GM23338 (cell line): ENCODE results near the gene PDZK1IP1.
"Not testable (repeated sequence)": the region's sequence is repeated elsewhere in the genome, so short reads cannot be mapped to it uniquely, and the experiment has no call there.

Source experiments
- CREB1 ChIP-seq: fragments of 250-450 bp; sonication (Bioruptor Pico); IDR thresholded peaks from 2 replicates; pipeline ENCODE4 v1.5.0; 2020; ENCODE audit warnings: low read depth, mild to moderate bottlenecking, moderate library complexity
- EZH2 ChIP-seq: fragments of 200-600 bp; sonication (generic); IDR thresholded peaks from one replicate; pipeline ENCODE4 v1.8.0; 2017; ENCODE audit warnings: antibody characterized with exemption, mild to moderate bottlenecking, low read depth; ENCODE audit not compliant: unreplicated experiment
- EZH2phosphoT487 ChIP-seq: fragments of 200-600 bp; sonication (generic); IDR thresholded peaks from one replicate; pipeline ENCODE4 v1.8.1; 2018; ENCODE audit warnings: antibody characterized with exemption; ENCODE audit not compliant: unreplicated experiment
- JUNB ChIP-seq: IDR thresholded peaks from one replicate; pipeline ENCODE4 v1.6.1; 2016; ENCODE audit warnings: antibody characterized with exemption; ENCODE audit not compliant: unreplicated experiment
- POLR2AphosphoS5 ChIP-seq: IDR thresholded peaks from 2 replicates; pipeline ENCODE4 v1.6.1; 2016; ENCODE audit warnings: antibody characterized with exemption, low read depth
- STAT1 ChIP-seq: IDR thresholded peaks from one replicate; pipeline ENCODE4 v1.6.1; 2016; ENCODE audit warnings: antibody characterized with exemption; ENCODE audit not compliant: unreplicated experiment
- ZNF114 ChIP-seq: fragments of 250-450 bp; sonication (Bioruptor Pico); IDR thresholded peaks from 2 replicates; pipeline ENCODE4 v1.5.0; 2020; ENCODE audit warnings: mild to moderate bottlenecking, moderate library complexity
- ZNF331 ChIP-seq: fragments of 250-450 bp; sonication (Bioruptor Pico); IDR thresholded peaks from 2 replicates; pipeline ENCODE4 v1.5.0; 2020; ENCODE audit warnings: low read depth, mild to moderate bottlenecking, moderate library complexity
- TF ChIP-seq, protein P1 (sequence below), 2 experiments: fragments of 200-600 bp in 1 of 2; sonication (generic) in 1 of 2; conservative IDR thresholded peaks; 2 replicates each; pipeline versions ENCODE4 v1.5.1 to v1.6.1; 2016 to 2017; ENCODE audit warnings: antibody characterized with exemption in 2 of 2, low read depth in 2 of 2, mild to moderate bottlenecking in 2 of 2, moderate library complexity in 1 of 2
- TF ChIP-seq, protein P2 (sequence below): IDR thresholded peaks from one replicate; pipeline ENCODE4 v1.6.1; 2018; ENCODE audit warnings: antibody characterized with exemption; ENCODE audit not compliant: unreplicated experiment
- TF ChIP-seq, protein P3 (sequence below): IDR thresholded peaks from 2 replicates; pipeline ENCODE4 v1.6.1; 2016; ENCODE audit warnings: antibody characterized with exemption

DNA sequence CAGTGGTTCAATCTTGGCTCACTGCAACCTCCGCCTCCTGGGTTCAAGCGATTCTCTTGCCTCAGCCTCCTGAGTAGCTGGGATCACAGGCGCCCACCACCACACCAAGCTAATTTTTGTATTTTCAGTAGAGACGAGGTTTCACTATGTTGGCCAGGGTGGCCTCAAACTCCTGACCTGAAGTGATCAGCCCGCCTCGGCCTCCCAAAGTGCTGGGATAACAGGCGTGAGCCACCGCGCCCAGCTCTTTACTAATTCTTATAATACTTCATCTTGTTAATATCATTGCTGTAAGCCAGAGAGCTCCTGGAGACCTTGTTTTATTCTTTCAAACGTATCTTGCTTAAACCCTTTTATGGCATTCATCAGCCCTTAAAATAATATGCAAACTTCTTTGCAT is 3.7 kb upstream of the PDZK1IP1 start:
- TF ChIP-seq, protein P1, sequence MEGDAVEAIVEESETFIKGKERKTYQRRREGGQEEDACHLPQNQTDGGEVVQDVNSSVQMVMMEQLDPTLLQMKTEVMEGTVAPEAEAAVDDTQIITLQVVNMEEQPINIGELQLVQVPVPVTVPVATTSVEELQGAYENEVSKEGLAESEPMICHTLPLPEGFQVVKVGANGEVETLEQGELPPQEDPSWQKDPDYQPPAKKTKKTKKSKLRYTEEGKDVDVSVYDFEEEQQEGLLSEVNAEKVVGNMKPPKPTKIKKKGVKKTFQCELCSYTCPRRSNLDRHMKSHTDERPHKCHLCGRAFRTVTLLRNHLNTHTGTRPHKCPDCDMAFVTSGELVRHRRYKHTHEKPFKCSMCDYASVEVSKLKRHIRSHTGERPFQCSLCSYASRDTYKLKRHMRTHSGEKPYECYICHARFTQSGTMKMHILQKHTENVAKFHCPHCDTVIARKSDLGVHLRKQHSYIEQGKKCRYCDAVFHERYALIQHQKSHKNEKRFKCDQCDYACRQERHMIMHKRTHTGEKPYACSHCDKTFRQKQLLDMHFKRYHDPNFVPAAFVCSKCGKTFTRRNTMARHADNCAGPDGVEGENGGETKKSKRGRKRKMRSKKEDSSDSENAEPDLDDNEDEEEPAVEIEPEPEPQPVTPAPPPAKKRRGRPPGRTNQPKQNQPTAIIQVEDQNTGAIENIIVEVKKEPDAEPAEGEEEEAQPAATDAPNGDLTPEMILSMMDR (conservative IDR thresholded peaks at IDR 0.05; ENCODE audit: low read depth in 2 of 2), result not testable (repeated sequence)
- TF ChIP-seq EZH2; EZH2phosphoT487; ZNF114 (CRISPR knock-in tag); POLR2AphosphoS5; ZNF331 (CRISPR knock-in tag); CREB1; STAT1; JUNB: not testable (repeated sequence)
- TF ChIP-seq, protein P2, sequence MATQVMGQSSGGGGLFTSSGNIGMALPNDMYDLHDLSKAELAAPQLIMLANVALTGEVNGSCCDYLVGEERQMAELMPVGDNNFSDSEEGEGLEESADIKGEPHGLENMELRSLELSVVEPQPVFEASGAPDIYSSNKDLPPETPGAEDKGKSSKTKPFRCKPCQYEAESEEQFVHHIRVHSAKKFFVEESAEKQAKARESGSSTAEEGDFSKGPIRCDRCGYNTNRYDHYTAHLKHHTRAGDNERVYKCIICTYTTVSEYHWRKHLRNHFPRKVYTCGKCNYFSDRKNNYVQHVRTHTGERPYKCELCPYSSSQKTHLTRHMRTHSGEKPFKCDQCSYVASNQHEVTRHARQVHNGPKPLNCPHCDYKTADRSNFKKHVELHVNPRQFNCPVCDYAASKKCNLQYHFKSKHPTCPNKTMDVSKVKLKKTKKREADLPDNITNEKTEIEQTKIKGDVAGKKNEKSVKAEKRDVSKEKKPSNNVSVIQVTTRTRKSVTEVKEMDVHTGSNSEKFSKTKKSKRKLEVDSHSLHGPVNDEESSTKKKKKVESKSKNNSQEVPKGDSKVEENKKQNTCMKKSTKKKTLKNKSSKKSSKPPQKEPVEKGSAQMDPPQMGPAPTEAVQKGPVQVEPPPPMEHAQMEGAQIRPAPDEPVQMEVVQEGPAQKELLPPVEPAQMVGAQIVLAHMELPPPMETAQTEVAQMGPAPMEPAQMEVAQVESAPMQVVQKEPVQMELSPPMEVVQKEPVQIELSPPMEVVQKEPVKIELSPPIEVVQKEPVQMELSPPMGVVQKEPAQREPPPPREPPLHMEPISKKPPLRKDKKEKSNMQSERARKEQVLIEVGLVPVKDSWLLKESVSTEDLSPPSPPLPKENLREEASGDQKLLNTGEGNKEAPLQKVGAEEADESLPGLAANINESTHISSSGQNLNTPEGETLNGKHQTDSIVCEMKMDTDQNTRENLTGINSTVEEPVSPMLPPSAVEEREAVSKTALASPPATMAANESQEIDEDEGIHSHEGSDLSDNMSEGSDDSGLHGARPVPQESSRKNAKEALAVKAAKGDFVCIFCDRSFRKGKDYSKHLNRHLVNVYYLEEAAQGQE, result not testable (repeated sequence)
- TF ChIP-seq, protein P3, sequence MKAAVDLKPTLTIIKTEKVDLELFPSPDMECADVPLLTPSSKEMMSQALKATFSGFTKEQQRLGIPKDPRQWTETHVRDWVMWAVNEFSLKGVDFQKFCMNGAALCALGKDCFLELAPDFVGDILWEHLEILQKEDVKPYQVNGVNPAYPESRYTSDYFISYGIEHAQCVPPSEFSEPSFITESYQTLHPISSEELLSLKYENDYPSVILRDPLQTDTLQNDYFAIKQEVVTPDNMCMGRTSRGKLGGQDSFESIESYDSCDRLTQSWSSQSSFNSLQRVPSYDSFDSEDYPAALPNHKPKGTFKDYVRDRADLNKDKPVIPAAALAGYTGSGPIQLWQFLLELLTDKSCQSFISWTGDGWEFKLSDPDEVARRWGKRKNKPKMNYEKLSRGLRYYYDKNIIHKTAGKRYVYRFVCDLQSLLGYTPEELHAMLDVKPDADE, result not testable (repeated sequence)
